ENCODE results near the gene RNU1-2. TPM values are rescaled to one million over a fixed set of nuclear protein-coding genes. Genes with fewer than 3 reads are reported as not detected.
A peak's percentile ranks its signal among the peaks of the same experiment; 100 is the strongest.
"Not testable (repeated sequence)": the region's sequence is repeated elsewhere in the genome, so short reads cannot be mapped to it uniquely, and the experiment has no call there.

The RNU1-2 gene
- total RNA-seq (1,000 to 10,000 TPM in 8 of 10 donors, 100 to 1,000 TPM in 2; 635 to 5,242 (median 1,949) TPM), polyA plus RNA-seq (not detected)
- long read RNA-seq, donor 1, result 0 reads
- long read RNA-seq, donor 2, result 0 reads
- long read RNA-seq, donor 3, result 0 reads

DNA sequence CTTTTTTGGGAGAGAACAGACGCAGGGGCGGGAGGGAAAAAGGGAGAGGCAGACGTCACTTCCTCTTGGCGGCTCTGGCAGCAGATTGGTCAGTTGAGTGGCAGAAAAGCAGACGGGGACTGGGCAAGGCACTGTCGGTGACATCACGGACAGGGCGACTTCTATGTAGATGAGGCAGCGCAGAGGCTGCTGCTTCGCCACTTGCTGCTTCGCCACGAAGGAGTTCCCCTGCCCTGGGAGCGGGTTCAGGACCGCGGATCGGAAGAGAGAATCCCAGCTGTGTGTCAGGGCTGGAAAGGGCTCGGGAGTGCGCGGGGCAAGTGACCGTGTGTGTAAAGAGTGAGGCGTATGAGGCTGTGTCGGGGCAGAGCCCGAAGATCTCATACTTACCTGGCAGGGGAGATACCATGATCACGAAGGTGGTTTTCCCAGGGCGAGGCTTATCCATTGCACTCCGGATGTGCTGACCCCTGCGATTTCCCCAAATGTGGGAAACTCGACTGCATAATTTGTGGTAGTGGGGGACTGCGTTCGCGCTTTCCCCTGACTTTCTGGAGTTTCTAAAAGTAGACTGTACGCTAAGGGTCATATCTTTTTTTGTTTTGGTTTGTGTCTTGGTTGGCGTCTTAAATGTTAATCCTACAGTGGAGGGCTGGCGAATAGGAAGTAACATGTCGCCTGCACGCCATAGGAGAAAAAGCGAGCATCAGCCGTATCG is at the start of gene RNU1-2:
Gene RNU1-2 (plus strand): TSS at position 383 of the 718 bp plus-strand sequence.
- H3K9me3 ChIP-seq; H3K36me3 ChIP-seq; intact Hi-C loops (cut with DNase I); H3K27me3 ChIP-seq: not testable (repeated sequence)
- peak within 1 kb of the TSS; percentile 58 to 97 (median 81) for H3K27ac ChIP-seq
- H3K4me3 ChIP-seq, result peak within 1 kb of the TSS in 9 of 10 donors; percentile 25 to 58 (median 35)
- peak; percentile 67 to 88 for DNase-seq
- ATAC-seq, result peak; percentile 98 to 100 (median 100)
- peaks cover 0 to 17% (median 7%) of the 10 kb centered on the region in 9 donors for H3K4me1 ChIP-seq
- WGBS, 2 donors, result 0 to 1% methylated on average over 23 to 28 of the region's 39 CpGs

DNA sequence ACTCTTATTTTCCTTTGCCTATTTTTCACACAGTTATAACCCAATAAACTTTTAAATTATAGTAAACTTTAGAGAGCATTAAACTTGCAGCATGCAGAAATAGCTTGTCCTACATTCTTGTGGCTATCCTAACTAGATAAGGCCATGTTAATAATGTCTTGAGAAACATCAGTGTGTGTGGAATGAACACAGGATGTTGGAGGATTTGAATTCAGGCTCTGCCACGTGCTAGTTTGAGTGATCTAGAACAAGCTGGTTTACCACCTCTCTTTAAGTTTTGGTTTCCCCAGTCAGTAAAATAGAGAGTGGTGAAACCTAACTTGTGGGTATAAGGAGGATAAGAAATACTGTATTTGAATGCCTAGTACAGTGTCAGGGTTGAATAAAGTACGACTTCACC is 39.6 kb upstream of the RNU1-2 start:
- intact Hi-C loops (cut with DNase I); H3K4me1 ChIP-seq; H3K9me3 ChIP-seq; ATAC-seq; H3K4me3 ChIP-seq; H3K27ac ChIP-seq; H3K36me3 ChIP-seq; DNase-seq: not testable (repeated sequence)
- 81 to 86% methylated on average over 2 of the region's 2 CpGs for WGBS, 2 donors
- H3K27me3 ChIP-seq, result peaks cover 0 to 19% (median 10%) of the 10 kb centered on the region in 7 donors

DNA sequence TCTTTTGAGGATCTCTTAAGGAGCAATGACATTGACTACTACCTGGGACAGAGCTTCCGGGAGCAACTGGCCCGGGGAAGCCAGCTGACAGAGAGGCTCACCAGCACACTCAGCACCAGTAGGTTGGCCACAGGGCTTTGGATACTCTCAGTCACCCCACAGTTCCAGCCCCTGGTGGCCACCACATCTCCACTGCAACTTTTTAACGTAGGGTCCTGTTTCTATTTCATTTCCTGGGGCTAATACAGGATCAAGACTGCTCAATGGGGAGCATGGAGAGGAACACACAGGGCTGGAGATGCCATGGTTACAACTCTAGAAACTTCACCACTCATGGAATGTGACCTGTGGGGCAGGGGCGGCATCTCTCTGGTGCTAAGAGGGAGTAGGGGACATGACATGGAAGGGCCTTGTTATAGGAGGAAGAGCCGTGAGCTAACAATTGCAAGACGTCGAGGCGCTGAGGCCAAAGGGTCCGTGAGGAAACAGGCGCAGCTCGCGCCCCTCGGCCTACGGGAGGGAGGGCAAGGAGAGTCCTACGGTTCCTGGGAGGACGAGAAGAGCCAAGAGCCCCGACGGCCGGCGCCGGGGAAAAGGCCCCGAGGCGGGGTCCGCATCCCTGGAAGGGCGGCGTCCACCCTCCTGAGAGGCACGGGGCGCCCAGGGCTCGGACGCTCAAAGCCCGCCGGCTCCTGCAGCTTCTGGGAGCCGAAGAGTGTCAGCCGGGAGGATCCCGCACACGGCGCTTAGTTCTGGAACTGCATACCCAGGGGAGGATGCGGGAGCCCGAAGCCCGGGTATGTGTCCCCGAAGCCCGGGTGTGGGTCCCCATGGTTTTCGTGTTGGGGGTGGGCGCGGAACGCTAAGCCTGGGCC is 36.4 kb upstream of the RNU1-2 start:
- H3K36me3 ChIP-seq; H3K9me3 ChIP-seq; H3K4me3 ChIP-seq; H3K27ac ChIP-seq; H3K4me1 ChIP-seq; intact Hi-C loops (cut with DNase I); DNase-seq: not testable (repeated sequence)
- 25 to 32% methylated on average over 26 to 27 of the region's 46 CpGs for WGBS, 2 donors
- peak in 1 of 8 donors; percentile 67 for ATAC-seq
- peaks cover 0 to 19% (median 11%) of the 10 kb centered on the region in 7 donors for H3K27me3 ChIP-seq

DNA sequence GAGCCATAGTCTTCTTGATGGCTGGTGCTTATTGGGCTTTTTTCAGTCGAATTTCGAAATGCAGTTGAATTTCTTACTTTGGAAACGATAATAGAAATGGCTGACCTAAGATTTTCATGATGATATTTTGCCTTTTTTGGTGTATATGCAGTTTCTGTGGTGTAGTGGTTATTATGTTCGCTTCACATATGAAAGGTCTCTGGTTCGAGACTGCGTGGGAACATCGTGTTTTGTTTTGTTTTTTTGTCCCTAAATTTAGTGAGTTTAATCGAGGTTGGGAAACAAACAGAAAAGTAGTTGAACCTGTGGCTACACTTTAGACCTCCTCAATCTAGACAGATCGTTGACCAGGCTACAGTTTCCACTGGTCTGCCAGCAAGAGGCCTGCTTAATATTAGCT is 35.7 kb upstream of the RNU1-2 start:
- H3K9me3 ChIP-seq; H3K27ac ChIP-seq; ATAC-seq; H3K4me3 ChIP-seq; H3K4me1 ChIP-seq; DNase-seq; intact Hi-C loops (cut with DNase I); H3K36me3 ChIP-seq: not testable (repeated sequence)
- H3K27me3 ChIP-seq, result peaks cover 0 to 19% (median 11%) of the 10 kb centered on the region in 7 donors
- WGBS, 2 donors, result 65 to 66% methylated on average over 7 of the region's 9 CpGs

DNA sequence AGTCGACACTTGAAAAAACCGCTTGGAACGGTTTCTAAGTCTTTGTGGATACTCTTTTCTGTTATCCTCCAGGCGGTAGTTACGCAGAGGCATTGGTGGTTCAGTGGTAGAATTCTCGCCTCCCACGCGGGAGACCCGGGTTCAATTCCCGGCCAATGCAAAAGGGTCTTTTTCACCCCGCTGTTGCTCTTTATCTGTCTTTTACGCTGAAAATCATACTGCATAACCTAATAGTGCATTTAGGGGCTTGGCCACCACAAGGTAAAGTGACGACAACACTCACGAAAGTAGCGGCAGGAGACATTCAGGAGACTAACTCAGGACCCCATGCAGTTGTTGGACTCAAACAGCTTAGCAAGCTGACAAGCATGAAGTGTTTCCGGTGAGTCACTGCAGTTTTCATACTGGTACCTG is 33.9 kb upstream of the RNU1-2 start:
- H3K4me3 ChIP-seq; intact Hi-C loops (cut with DNase I); H3K27ac ChIP-seq; ATAC-seq; H3K36me3 ChIP-seq; H3K9me3 ChIP-seq; H3K4me1 ChIP-seq; DNase-seq: not testable (repeated sequence)
- H3K27me3 ChIP-seq, result peaks cover 0 to 19% (median 11%) of the 10 kb centered on the region in 7 donors
- WGBS, 2 donors, result 46 to 70% methylated on average over 6 to 12 of the region's 16 CpGs

DNA sequence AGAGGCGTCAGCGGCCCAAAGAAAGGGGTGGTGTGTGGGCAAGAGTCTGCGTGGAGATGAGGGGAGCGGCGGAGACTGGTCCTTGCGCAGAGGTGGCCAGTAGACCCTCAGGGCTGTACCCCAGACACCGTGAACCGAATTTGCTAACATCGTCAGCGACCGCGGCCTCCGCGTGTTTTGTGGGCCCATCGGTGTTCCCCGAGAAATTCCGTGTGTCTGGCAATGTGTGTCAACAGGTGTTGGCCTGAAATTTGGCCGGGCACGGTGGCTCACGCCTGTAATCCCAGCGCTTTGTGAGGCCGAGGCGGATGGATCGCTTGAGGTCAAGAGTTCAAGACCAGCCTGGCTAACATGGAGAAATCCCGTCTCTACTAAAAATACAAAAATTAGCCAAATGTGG is 33.4 kb upstream of the RNU1-2 start:
- 94 to 95% methylated on average over 25 of the region's 25 CpGs for WGBS, 2 donors
- H3K27ac ChIP-seq; ATAC-seq; DNase-seq; H3K4me1 ChIP-seq; H3K9me3 ChIP-seq; intact Hi-C loops (cut with DNase I); H3K36me3 ChIP-seq; H3K4me3 ChIP-seq: not testable (repeated sequence)
- H3K27me3 ChIP-seq, result peaks cover 0 to 19% (median 11%) of the 10 kb centered on the region in 7 donors

DNA sequence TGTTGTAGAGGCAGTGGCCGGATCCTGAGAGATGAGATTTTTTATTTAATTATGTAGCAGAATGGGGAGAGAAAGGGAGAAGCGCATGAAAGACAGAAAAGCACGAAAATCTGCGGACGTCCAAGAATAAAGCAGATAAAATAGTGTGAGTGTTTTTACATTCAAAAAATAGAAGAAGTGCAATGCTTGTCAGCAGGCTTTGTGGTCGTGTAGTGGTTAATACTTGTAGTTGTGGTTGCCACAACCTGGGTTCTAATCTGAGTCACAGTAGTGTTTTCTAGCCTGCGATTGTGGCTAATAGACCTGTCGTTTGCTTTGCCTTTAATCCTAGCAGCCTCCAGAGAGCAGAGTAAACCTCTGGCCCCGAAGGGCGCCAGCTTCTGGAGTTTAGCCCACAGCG is 32.8 kb upstream of the RNU1-2 start:
- intact Hi-C loops (cut with DNase I); ATAC-seq: not testable (repeated sequence)
- 81 to 92% methylated on average over 5 of the region's 11 CpGs for WGBS, 2 donors

DNA sequence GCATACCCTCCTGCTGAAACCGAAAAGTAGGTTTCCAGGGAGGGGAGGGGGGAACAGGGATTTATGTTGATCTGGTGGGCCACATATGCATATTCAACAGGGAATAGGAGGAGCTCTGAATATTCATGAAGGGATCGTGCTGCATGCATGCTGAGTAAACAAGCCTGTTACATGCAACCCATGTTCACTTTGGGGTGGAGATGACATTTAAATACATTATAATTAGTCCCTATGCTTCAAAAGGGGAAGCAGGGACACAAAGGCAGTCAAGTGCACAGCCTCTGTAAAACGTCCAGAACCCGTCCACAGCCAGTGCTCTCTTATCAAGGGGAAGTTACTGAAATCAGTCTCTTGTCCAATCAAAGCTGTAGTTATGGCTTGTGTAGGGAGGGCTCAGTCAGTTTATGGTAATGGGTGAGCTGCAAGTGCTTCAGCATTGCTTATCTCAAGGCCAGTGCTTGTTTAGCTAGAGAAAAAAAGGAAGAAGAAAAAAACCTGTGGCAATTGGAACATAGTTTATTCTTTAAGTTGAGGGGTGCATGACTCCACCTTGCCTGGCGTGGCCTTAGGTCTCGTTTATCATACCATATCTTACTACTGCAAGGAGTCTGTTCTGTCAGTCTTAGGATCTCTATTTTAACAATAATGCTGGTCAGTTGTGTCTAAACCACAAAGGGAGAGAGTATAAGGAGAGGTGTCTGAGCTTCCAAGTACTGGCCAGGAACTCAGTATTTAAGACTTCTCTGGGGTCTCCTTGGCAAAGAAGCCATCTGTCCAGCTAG is 28.7 kb upstream of the RNU1-2 start:
- intact Hi-C loops (cut with DNase I); H3K9me3 ChIP-seq; H3K36me3 ChIP-seq; ATAC-seq; H3K27ac ChIP-seq; H3K4me3 ChIP-seq; DNase-seq; H3K4me1 ChIP-seq: not testable (repeated sequence)
- WGBS, 2 donors, result 14 to 17% methylated on average over 4 of the region's 6 CpGs
- peaks cover 0 to 14% (median 8%) of the 10 kb centered on the region in 7 donors for H3K27me3 ChIP-seq

More for the DNA sequence above, 32.8 kb upstream of the RNU1-2 start:
- H3K9me3 ChIP-seq, H3K4me1 ChIP-seq, H3K36me3 ChIP-seq, H3K27ac ChIP-seq, H3K4me3 ChIP-seq, DNase-seq: not testable (repeated sequence)
- H3K27me3 ChIP-seq, result peaks cover 0 to 19% (median 11%) of the 10 kb centered on the region in 7 donors

DNA sequence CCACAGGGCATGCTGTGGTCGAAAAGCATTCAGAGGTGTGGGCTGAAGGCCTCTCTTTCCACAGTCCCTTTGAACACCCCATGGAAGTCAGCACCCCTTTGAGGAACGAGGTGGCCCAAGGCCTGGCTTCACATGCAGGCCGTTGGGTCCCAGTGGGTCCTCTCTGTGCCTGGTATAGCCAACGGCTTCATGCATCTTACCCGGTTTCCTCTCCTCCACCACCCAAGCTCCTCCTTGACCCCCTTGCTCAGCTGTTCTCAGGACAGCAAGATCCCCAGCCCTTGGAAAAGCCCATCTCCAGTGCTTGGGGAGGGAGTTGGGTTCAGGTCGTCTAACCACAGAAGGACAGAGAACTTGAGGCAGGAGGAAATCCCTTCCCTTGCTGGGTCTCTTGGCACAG is 27.0 kb upstream of the RNU1-2 start:
- H3K27ac ChIP-seq; ATAC-seq; H3K9me3 ChIP-seq; DNase-seq; H3K4me3 ChIP-seq; H3K36me3 ChIP-seq; intact Hi-C loops (cut with DNase I): not testable (repeated sequence)
- Histone ChIP-seq H3K4me1 (peaks cover 0 to 12% (median 0%) of the 10 kb centered on the region in 9 donors), H3K27me3 (peaks cover 0 to 22% (median 10%) of the 10 kb centered on the region in 7 donors)
- 85 to 87% methylated on average over 5 of the region's 6 CpGs for WGBS, 2 donors

DNA sequence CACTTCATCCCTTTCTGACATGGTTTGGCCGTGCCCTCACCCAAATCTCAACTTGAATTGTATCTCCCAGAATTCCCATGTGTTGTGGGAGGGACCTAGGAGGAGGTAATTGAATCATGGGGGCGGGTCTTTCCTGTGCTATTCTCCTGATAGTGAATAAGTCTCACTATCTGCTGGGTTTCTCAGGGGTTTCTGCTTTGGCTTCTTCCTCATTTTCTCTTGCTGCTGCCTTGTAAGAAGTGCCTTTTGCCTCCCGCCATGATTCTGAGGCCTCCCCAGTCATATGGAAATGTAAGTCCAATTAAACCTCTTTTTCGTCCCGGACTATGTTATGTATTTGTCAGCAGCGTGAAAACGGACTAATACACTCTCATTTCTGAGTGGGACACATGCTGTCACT is 25.8 kb upstream of the RNU1-2 start:
- WGBS, 2 donors, result 79 to 83% methylated on average over 6 of the region's 7 CpGs
- H3K27ac ChIP-seq; DNase-seq; H3K9me3 ChIP-seq; intact Hi-C loops (cut with DNase I); H3K4me3 ChIP-seq; ATAC-seq; H3K36me3 ChIP-seq: not testable (repeated sequence)
- Histone ChIP-seq H3K27me3 (peaks cover 0 to 23% (median 16%) of the 10 kb centered on the region in 7 donors), H3K4me1 (peaks cover 0 to 13% (median 0%) of the 10 kb centered on the region in 9 donors)
